Lung (tissue), 12 donors: ENCODE measurements around the gene SLC22A25. TPM values are rescaled to one million over a fixed set of nuclear protein-coding genes. Genes with fewer than 3 reads are reported as not detected.

Experiments used
- ATAC-seq: fragments of 200-7000 bp; cut with Tn5 transposase; one replicate; pipeline ENCODE4 v1.9.1; 2020; ENCODE audit warnings: moderate number of reproducible peaks; ENCODE audit not compliant: insufficient read depth, low FRiP score
- DNase-seq, 3 donors: peaks; one replicate each; pipeline ENCODE4 v3.0.0-alpha.2; 2013 to 2017
- H3K27ac ChIP-seq, 2 donors: one replicate each; pipeline ENCODE4 v1.5.1; 2013; ENCODE audit warnings: mild to moderate bottlenecking in 2 of 2, moderate library complexity in 2 of 2, control low read depth in 1 of 2, inconsistent platforms in 1 of 2, low read depth in 1 of 2, low read length in 1 of 2
- H3K27me3 ChIP-seq, 3 donors: one replicate each; pipeline ENCODE4 v1.5.1; 2013; ENCODE audit warnings: low read length in 2 of 3; ENCODE audit not compliant: control insufficient read depth in 3 of 3, insufficient read depth in 3 of 3
- H3K36me3 ChIP-seq, 4 donors: one replicate each; pipeline ENCODE4 v1.5.1; 2013; ENCODE audit warnings: low read length in 4 of 4, mild to moderate bottlenecking in 1 of 4, moderate library complexity in 1 of 4; ENCODE audit not compliant: control insufficient read depth in 4 of 4, insufficient read depth in 4 of 4
- H3K4me1 ChIP-seq, 5 donors: one replicate each; pipeline ENCODE4 v1.5.1; 2013; ENCODE audit warnings: low read length in 5 of 5, mild to moderate bottlenecking in 2 of 5, moderate library complexity in 1 of 5; ENCODE audit not compliant: control insufficient read depth in 5 of 5, insufficient read depth in 5 of 5
- H3K4me3 ChIP-seq: one replicate; pipeline ENCODE4 v1.5.1; 2013; ENCODE audit warnings: mild to moderate bottlenecking, control low read depth, moderate library complexity
- H3K9ac ChIP-seq, 2 donors: one replicate each; pipeline ENCODE4 v1.5.1; 2013; ENCODE audit warnings: low read length in 2 of 2, control low read depth in 1 of 2; ENCODE audit not compliant: insufficient read depth in 1 of 2
- H3K9me3 ChIP-seq, 4 donors: one replicate each; pipeline ENCODE4 v1.5.1; 2013; ENCODE audit warnings: low read length in 3 of 4, mild to moderate bottlenecking in 1 of 4, moderate library complexity in 1 of 4; ENCODE audit not compliant: control insufficient read depth in 4 of 4, insufficient read depth in 3 of 4
- CTCF ChIP-seq: IDR thresholded peaks from 2 replicates; pipeline ENCODE4 v1.5.1; 2012; ENCODE audit warnings: mild to moderate bottlenecking; ENCODE audit errors: control extremely low read depth, extremely low read depth
- WGBS, 2 donors: extraction: QIAGEN DNeasy Blood & Tissue Kit; methylation state at CpG; one replicate each; pipeline ENCODE4 v1.1.7; 2013; 5-methylcytosine and 5-hydroxymethylcytosine counted together
- polyA plus RNA-seq, 2 donors: library from polyadenylated mRNA; stranded (reverse); fragments of 200-250 nt; gene quantifications; one replicate each; pipeline ENCODE4 v1.2.1, GENCODE V29; 2013
- total RNA-seq, 2 donors: library from RNA; depleted of rRNA in 1 of 2; stranded (reverse); fragments of >200 nt in 1 of 2; gene quantifications; one replicate each; pipeline ENCODE4 v1.2.1, GENCODE V29; 2014 to 2021
- donor health status: control.
- donor health status: control.
- donor health status: Bipolar disorder and iron deficiency.
- donor health status: healthy.
- donor health status: DM: yes; HTN: yes; CAD: no.

The SLC22A25 gene
- total and polyA plus RNA-seq, 4 donors = not detected

GRCh38 chr11:63262547-63262946 lies 19.1 kb upstream of the SLC22A25 start:
- no peaks in the 10 kb centered on the region for H3K36me3 ChIP-seq
- no peaks in the 10 kb centered on the region for H3K9me3 ChIP-seq
- no peak for TF ChIP-seq CTCF
- DNase-seq (peak; percentile 49 to 76 (median 59)), ATAC-seq (no peak)
- H3K4me1 ChIP-seq = peaks cover 0 to 6% (median 0%) of the 10 kb centered on the region in 5 donors
- 30 to 55% methylated on average over 3 of the region's 3 CpGs for WGBS, 2 donors
- no peak overlapping the region for H3K27ac ChIP-seq
- H3K4me3 ChIP-seq = no peak overlapping the region
- H3K9ac ChIP-seq = no peak overlapping the region
- no peaks in the 10 kb centered on the region for H3K27me3 ChIP-seq

GRCh38 chr11:63251312-63251711 lies 7.9 kb upstream of the SLC22A25 start:
- no peak overlapping the region for H3K27ac ChIP-seq
- no peaks in the 10 kb centered on the region for H3K36me3 ChIP-seq
- H3K4me1 ChIP-seq = no peaks in the 10 kb centered on the region
- no peak for TF ChIP-seq CTCF
- no peaks in the 10 kb centered on the region for H3K9me3 ChIP-seq
- DNase-seq = no peak
- H3K9ac ChIP-seq = no peak overlapping the region
- 91 to 94% methylated on average over 2 of the region's 2 CpGs for WGBS, 2 donors
- H3K27me3 ChIP-seq = no peaks in the 10 kb centered on the region
- no peak overlapping the region for H3K4me3 ChIP-seq
- ATAC-seq = no peak

- Histone ChIP-seq H3K36me3 (no peaks in the 10 kb centered on the region), H3K4me3 (no peak overlapping the region), H3K4me1 (no peaks in the 10 kb centered on the region), H3K9ac (no peak overlapping the region), H3K9me3 (no peaks in the 10 kb centered on the region), H3K27me3 (no peaks in the 10 kb centered on the region), H3K27ac (no peak overlapping the region)
- TF ChIP-seq CTCF = no peak
- WGBS, 2 donors = 88 to 93% methylated on average over 5 of the region's 5 CpGs
- DNase-seq (no peak), ATAC-seq (no peak)
Measured at GRCh38 chr11:63250162-63251050, 7.0 kb upstream of the SLC22A25 start.
